Cerebellar cortex (tissue), 1 donor: ENCODE measurements around the gene MTCL1.

Experiments
- DNase-seq: peaks from one replicate; pipeline ENCODE4 v3.0.0-alpha.2; 2015; ENCODE audit warnings: low spot score

Gene MTCL1

GRCh38 chr18:8793445-8794155 lies 88.2 kb downstream of the MTCL1 start:
- DNase-seq = no peak

DNA sequence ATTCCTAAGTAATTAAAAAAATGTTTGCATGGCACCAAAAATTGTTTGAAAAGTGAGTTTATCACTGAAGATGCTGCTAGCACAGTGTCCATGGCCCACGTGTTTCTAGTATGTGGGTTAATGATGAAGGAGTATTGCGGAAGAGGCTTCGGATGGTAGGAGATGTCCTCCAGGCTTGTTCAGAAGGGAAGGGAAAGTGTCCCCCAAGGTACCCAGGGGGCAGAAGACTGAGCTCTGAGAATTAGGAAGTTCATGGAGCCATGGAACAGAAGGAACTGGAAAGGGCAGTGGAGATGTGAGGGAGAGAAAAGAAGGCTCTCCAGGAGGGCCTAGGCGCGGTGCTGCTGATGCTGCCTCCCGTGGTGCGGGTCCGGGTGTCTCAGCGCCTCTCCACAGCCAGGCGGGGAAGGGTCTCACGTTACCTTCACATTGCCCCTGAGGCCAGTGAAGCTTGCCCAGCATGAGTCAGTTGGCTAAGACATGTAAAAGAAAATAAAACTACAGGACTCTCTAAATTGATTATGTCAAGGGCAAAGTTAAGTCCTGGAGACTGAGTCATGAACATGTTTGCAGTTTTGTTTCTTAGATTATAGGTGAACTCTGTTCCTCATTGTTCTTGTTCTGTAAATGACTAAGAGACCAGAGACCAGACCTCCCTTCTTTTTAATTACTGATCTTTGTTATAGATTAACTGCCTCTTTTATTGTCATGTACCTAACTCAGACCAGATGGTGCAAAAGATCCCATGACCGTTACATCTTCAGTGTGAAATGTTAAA lies 89.0 kb downstream of the MTCL1 start:
- no peak for DNase-seq

DNA sequence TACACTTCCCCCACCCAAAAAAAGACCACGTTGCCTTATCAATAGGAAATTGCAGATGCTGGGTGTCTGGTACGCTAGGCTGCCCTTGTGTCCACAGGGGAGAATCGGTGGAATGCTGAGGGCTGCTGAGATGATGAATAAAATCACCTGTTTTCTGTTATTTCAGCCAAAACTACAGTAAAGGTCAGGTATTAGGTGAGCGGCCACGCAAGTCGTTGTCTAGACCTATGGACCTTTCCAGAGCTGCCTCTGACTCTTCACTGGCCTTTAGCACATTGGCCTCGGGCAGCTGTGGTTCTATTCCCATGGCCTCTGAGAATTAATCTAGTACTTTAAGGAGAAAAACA lies 89.6 kb downstream of the MTCL1 start:
- DNase-seq = no peak

GRCh38 chr18:8795586-8796325 lies 90.4 kb downstream of the MTCL1 start:
- DNase-seq = no peak

- DNase-seq = no peak
These were observed 91.8 kb downstream of the MTCL1 start for GRCh38 chr18:8797206-8797605.

- DNase-seq = no peak
These were observed 93.6 kb downstream of the MTCL1 start for GRCh38 chr18:8799001-8799400.

DNA sequence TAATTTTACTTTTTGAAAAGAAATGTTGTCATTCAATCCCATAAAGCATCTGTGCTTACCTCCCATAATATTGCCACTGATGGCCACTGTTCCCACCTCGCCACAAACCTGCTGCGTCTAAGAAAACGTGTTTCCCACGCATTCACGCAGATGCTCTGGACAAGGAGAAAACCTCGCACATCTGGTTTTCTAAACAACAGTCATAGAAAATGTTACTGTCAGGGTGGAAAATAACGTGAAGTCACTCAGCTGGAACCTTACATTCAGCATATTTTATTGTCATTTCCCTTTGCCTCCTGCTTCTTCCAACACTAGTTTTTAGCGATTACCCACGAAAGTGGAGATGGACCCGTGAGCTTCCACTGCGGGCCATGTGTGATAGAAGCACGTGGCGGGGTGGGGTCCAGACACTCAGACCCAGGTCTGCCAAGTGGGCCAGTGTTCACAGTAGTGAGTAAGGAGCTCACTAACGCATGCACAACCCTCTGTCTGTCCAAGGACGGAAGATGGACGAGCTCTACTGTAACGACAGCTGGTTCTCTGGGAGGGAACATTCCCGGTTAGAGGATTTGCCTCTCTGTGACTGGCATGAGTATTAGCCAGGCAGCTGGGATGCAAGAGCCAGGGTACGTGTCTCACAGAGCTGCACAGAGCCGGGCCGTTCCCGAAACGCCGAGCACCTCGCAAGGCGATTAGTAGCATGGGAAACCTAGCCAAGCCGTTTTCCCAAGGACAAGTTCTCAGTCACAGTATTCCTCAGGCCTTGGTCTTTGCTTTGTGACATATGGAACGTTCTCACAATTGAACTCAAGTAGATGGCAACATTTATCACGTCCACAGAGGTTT lies 94.5 kb downstream of the MTCL1 start:
- no peak for DNase-seq

DNA sequence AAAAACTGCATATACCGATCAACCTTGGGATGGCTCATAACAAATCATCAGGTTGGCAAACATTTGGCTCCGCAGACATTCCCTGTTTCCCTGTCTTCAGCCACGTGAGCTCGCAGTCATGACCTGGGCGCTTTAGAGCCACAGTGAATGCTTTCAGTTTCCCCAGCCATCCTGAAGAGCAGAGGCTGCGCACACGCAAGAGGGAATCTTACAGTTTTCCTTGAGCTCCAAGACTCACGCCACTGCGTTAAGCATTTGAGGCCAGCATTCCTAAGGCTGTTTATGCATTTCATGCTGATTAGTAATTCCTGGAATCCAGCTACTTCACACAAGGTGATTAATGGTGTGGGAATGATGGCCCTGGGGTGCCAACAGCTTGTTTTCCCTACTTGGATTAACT lies 95.1 kb downstream of the MTCL1 start:
- no peak for DNase-seq

- no peak for DNase-seq
These were observed 95.5 kb downstream of the MTCL1 start for GRCh38 chr18:8800876-8801262.

- DNase-seq = no peak
These were observed 96.0 kb downstream of the MTCL1 start for GRCh38 chr18:8801263-8801901.

DNA sequence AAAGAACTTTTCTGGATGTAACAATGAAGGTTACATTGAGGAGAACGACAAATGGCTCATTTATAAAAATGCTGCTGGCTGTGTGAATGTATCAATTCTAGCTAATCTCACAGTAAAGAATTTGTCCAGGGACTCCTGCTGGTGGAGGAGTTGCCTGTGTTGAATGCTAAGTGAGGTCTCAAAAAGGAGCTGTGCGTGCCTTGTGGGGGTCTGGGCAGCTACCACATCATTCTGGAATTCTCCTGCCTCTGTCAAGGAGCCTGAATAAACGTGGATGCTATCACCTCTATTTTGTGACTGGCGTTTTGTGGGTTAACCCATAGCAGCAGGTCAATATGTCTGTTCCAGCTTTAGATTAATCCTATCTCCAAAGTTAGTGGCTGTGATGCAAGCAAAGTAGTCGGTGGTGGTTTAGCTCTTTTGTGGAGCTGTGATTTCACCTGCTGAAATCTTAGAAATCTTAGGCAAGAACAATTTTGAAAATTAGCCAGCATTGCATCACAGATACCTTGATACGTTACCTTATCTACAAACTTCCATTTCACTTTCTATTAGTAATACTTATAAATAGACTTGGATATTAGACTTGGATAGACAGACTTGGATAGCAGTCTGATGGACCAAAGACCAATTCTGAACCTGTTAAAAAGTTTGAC lies 96.8 kb downstream of the MTCL1 start:
- DNase-seq = no peak

GRCh38 chr18:8803063-8803795 lies 97.9 kb downstream of the MTCL1 start:
- DNase-seq = peak; percentile 76

DNA sequence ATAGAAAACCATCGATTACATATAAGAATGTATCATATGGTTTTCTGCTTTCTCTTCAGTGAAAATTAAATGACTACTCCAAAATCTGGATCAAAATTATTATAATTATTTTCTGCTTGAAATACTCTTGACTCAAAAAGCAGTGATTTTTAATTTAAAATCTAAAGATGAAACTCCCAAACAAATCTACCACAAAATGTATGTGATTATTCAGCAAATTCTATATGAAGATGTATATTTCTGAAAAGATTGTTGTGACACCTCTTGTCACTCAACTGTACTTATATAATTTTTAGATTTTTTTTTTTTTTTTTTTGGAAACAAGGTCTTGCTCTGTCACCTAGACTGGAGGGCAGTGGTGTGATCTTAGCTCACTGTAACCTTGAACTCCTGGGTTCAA lies 98.6 kb downstream of the MTCL1 start:
- no peak for DNase-seq

DNA sequence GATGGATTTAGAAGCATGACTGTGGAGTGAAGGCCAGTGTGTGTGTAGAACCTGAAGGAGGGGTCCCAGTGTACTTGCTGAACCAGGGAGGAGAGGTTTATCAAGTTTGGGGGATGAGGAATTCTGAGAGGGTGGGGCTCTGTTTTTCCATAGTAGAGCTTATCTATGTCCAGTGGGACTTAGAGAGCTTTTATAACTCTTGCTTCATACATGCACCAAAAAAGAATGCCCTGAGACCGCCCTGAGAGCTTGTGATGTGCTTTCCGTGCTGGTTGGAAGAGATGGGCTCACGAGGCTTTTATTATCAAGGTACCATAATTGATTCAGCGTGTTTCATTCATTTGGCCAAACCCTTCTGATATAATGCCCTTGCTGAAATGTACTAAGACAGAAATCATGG lies 100.2 kb downstream of the MTCL1 start:
- no peak for DNase-seq

DNA sequence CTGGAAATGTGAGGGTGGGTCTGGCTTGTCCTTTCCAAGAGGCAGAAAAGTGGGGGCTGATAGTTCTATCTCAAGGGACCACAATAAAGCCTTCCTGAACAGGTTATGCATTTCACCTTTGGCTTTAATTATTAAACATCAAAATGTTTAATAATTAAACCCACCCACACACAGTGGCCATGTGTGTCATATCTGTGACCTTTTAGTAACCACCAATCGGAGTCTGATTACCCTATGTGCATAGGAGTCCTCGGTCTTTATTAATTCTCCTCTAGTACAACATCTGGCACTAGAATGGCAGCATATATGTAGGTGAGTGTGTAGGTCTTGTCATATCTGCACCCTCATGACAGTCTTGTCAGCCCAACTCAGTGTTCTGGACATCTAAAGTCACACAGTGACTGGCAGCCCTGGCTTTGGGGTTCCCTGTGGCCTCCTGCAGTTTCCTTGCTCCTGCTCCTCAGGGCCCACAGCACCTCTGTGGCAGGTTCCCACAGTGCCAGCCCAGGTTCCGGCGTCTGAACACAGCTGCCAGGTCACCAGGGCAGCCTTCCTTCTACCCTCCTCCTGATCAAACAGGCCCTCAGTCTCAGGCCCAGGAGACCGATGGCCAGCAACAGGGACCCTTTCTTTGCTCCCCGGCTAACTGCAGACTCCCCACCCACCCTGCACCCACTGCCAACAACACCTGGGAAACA lies 100.9 kb downstream of the MTCL1 start:
- no peak for DNase-seq

DNA sequence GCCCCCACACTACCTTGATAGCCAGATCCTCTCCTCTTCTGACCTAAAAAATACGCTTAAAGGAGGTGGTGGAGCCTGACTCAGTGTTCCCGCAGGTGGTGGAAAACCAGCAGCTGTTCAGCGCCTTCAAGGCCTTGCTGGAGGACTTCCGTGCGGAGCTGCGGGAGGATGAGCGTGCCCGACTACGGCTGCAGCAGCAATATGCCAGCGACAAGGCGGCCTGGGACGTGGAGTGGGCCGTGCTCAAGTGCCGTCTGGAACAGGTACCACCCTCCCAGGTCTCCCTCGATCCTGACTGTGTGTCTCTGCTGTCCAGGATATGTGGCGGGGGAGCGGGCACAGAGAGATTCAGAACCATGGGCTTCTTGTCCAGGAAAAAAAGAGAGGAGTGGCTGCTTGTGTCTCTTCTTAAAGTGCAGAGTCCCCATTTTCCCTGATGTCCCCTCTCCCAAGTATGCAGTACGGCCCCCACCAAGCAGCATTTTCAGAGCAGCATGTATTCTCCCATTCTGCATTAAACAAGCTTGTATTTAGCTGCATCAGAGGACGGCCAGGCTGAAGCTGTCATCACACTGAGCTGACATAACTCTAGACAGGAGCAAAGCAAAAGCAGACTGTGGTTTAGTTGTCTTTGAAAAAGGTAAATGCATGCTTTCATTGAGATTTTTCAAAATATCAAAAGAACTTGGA lies 101.6 kb downstream of the MTCL1 start:
- DNase-seq = no peak

GRCh38 chr18:8807488-8807805 lies 102.1 kb downstream of the MTCL1 start:
- no peak for DNase-seq

- DNase-seq = peak; percentile 93
These were observed 102.6 kb downstream of the MTCL1 start for GRCh38 chr18:8808001-8808400.

- peak; percentile 77 for DNase-seq
These were observed 104.2 kb downstream of the MTCL1 start for GRCh38 chr18:8809514-8809913.
